GM18507 (cell line): ENCODE measurements around the gene FBXL17.
"Not testable (repeated sequence)": the region's sequence is repeated elsewhere in the genome, so short reads cannot be mapped to it uniquely, and the experiment has no call there.

Experiments
- DNase-seq: peaks from one replicate; pipeline ENCODE4 v3.0.0; 2011; ENCODE audit warnings: low read depth; ENCODE audit not compliant: insufficient read length; ENCODE audit errors: extremely low spot score
- FAIRE-seq: peaks from 2 replicates; lab custom pipeline; 2011; peaks lifted over from hg19 to GRCh38; lab: Jason Lieb, UNC

The FBXL17 gene

DNA sequence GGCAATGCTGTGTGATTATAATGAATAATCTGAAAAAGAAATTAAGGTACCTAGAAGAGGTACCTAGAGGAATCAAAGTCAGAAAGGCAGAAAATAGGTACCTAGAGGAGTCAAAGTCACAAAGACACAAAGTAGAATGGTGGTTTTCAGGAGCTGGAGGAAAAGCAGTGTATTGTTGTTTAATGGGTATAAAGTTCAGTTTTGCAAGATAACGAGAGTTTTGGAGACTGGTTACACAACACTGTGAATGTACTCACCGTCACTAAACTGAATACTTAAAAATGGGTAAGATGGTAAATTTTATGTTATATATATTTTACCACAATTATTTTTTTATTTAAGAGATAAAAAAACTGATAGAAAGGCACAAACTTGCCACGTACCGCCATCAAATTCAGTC lies 57.0 kb downstream of the FBXL17 start:
- DNase-seq (no peak), FAIRE-seq (no peak)

GRCh38 chr5:108321341-108321740 lies 60.6 kb downstream of the FBXL17 start:
- DNase-seq (no peak), FAIRE-seq (no peak)

GRCh38 chr5:108320231-108320630 lies 61.7 kb downstream of the FBXL17 start:
- DNase-seq, result no peak
- no peak for FAIRE-seq

GRCh38 chr5:108315829-108316228 lies 66.1 kb downstream of the FBXL17 start:
- FAIRE-seq, result no peak
- DNase-seq, result no peak

- FAIRE-seq (no peak), DNase-seq (no peak)
Measured at GRCh38 chr5:108312258-108312657, 69.6 kb downstream of the FBXL17 start.

GRCh38 chr5:108311682-108312081 lies 70.2 kb downstream of the FBXL17 start:
- DNase-seq (no peak), FAIRE-seq (peak; percentile 41)

DNA sequence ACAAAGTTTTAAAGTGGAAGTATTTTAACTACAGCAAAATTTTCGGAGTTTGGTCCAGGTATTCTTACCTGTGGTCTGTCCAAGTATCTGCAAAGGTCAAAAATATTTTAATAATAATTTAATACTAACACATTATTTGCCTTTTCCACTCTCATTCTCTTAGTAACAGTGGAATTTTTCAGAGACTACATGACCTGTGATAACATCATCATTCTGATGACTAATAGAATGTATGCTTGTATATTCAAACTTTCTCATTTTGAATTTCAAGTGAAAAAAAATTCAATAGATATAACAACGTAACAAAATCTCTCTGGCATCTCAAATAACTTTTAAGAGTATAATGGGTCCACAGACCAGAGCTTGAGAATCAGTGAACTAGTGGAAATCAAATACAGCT lies 78.3 kb downstream of the FBXL17 start:
- FAIRE-seq (no peak), DNase-seq (no peak)

- DNase-seq (no peak), FAIRE-seq (no peak)
Measured at GRCh38 chr5:108303086-108303485, 78.8 kb downstream of the FBXL17 start.

DNA sequence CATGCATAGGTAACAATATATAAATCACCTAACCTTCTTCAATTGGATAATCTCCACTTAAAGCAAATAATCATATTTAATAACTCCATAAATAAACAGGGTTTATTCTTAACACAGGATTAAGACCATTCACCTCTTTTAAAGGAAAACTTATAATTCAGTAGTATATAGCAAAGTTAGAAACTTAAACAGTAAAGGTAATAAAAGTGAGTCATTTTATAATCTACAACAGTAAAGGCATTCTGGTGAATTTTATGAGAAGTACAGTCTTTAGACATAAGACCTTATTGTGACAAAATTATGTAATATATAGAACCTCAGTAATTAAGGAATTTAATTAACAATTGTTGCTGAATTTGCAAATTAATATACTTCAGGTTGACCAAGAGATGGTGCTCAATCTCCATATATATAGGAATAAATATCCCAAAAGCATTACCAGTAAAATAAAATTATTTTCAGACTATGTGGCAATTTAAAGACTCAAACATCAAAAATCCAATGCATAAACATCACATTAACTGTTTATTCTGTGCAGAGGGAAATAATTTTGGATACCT lies 84.8 kb downstream of the FBXL17 start:
- DNase-seq, result no peak
- no peak for FAIRE-seq

DNA sequence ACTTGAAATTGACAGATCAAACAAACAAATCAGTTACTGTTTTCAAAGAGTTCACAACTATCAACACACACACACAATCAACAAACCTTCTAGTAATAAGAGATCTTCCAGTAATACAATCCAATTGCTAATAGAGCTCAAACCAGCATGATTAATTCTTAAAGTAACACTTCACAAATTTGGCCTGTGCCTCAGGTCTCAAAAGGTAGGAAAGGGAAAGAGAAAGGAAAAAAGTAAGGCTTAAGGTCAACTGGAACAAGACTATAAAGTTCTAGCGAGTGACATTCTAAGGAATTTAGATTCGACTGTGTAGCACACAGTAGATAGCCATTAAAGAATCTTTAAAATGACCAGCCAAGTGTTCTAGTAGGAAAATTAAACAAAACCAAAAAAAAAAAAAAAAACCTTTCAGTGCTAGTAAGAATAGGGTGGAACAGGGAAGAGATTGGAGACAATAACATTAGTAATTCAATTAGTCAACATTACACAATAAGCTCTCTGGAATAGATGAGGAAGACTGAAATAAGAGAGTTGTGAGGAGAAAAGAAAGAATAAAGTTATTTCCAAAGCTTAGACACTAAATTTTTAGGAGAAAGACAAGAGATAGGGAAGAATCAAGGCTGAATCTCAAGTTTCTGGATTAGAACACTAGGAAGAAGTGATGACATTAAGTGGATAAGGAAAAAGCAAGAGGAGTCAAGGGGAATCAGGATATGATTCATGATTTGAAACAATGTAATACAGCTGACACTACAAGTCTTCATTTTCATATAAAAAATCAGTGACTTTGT lies 86.1 kb downstream of the FBXL17 start:
- no peak for DNase-seq

GRCh38 chr5:108280960-108281569 lies 100.8 kb downstream of the FBXL17 start:
- DNase-seq, result no peak
- FAIRE-seq, result no peak

More for the DNA sequence above, 86.1 kb downstream of the FBXL17 start:
- no peak for FAIRE-seq

GRCh38 chr5:108280248-108280647 lies 101.7 kb downstream of the FBXL17 start:
- no peak for DNase-seq

GRCh38 chr5:108278285-108279240 lies 103.3 kb downstream of the FBXL17 start:
- FAIRE-seq (no peak), DNase-seq (no peak)

More at GRCh38 chr5:108280248-108280647, 101.7 kb downstream of the FBXL17 start:
- FAIRE-seq, result no peak

GRCh38 chr5:108276187-108277050 lies 105.5 kb downstream of the FBXL17 start:
- FAIRE-seq, result no peak
- no peak for DNase-seq

DNA sequence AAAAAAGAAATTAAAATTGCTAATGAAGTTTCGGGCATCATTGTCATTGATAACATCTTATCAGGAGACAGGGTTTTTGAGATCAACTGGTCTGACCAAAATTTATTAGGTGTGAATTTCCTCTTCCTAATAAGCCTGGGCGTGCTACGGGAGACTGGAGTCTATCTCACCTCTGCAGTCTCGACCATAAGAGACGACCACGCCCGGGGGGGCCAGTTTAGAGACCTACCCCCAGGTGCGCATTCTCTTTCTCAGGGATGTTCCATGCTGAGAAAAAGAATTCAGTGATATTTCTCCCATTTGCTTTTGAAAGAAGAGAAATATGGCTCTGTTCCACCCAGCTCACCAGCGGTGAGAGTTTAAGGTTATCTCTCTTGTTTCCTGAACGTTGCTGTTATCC lies 107.8 kb downstream of the FBXL17 start:
- not testable (repeated sequence) for FAIRE-seq, DNase-seq

DNA sequence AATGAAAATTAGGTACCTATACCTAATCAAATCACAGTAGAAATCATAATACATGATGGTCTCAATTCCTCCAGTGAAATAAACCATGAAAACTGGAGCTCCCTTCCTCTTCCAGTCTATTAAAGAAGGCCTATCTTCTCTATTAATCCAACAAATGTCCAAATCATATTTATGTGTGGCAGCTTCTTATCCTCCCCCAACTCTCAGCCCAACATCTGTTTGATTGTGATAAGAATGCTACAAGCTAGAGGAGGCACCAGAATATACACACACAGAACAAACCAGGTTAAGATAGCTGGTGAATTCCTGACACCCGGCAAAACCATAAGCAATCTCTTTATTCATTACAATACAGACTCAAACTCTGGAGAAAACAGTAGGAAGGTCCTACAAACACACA lies 110.8 kb downstream of the FBXL17 start:
- DNase-seq (no peak), FAIRE-seq (no peak)

DNA sequence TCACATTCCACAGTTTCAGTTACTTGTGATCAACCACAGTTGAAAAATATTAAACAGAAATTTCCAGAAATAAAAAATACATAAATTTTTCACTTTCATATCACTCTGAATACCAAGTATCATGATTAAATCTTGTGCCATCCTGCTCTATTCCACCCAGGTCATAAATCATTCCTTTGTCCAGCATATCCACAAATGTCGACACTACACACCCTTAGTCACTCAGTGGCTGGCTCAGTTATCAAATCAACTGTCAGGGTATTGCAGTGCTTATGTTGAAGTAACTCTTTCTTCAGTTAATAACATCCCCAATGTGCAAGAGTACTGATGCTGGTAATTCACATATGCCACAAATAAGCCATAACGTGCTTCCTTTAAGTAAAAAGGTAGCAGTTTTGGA lies 115.7 kb downstream of the FBXL17 start:
- DNase-seq, result no peak
- no peak for FAIRE-seq

GRCh38 chr5:108264533-108264932 lies 117.4 kb downstream of the FBXL17 start:
- no peak for DNase-seq
- FAIRE-seq, result no peak

- DNase-seq, result no peak
- FAIRE-seq, result no peak
Measured at GRCh38 chr5:108263338-108263737, 118.6 kb downstream of the FBXL17 start.
